ENCODE results near the gene CD180.

GRCh38 chr5:67146574-67146973 is 50.0 kb downstream of the CD180 start:
- TF ChIP-seq CTCF (IDR thresholded peaks at IDR 0.05; ENCODE audit: low read depth, low read length, poor library complexity, severe bottlenecking) (no peak), EZH2phosphoT487 (IDR thresholded peaks at IDR 0.05; ENCODE audit: borderline replicate concordance, low read length) (no peak)

Measured in DOHH2 (cell line).